GM10266 (cell line): Measurements from ENCODE around the gene RAB5A.
"Not testable (repeated sequence)": the region's sequence is repeated elsewhere in the genome, so short reads cannot be mapped to it uniquely, and the experiment has no call there.

Experiments
- DNase-seq: peaks from one replicate; pipeline ENCODE4 v3.0.0; 2012; ENCODE audit errors: extremely low spot score
- CTCF ChIP-seq: IDR thresholded peaks from 2 replicates; pipeline ENCODE4 v1.5.1; 2012; ENCODE audit warnings: mild to moderate bottlenecking, low read depth; ENCODE audit not compliant: control insufficient read depth, insufficient read depth; ENCODE audit errors: missing control alignments

RAB5A gene

GRCh38 chr3:19947549-19948225 is 790 bp downstream of the RAB5A start:
- TF ChIP-seq CTCF = no peak
- peak; percentile 33 for DNase-seq

- no peak for TF ChIP-seq CTCF
These were observed 1.3 kb downstream of the RAB5A start for GRCh38 chr3:19948226-19948591.

GRCh38 chr3:19950316-19950715 is 3.4 kb downstream of the RAB5A start:
- no peak for TF ChIP-seq CTCF
- DNase-seq = no peak

More at GRCh38 chr3:19948226-19948591, 1.3 kb downstream of the RAB5A start:
- no peak for DNase-seq

- TF ChIP-seq CTCF = no peak
- no peak for DNase-seq
These were observed 7.8 kb downstream of the RAB5A start for GRCh38 chr3:19954676-19955075.

- DNase-seq = not testable (repeated sequence)
These were observed 10.5 kb downstream of the RAB5A start for GRCh38 chr3:19957354-19957753.

GRCh38 chr3:19959505-19959904 is 12.6 kb downstream of the RAB5A start:
- no peak for DNase-seq
- no peak for TF ChIP-seq CTCF

GRCh38 chr3:19960696-19961095 is 13.8 kb downstream of the RAB5A start:
- DNase-seq = no peak
- TF ChIP-seq CTCF = no peak

- no peak for TF ChIP-seq CTCF
- no peak for DNase-seq
These were observed 15.1 kb downstream of the RAB5A start for GRCh38 chr3:19961960-19962359.
